Small intestine (tissue), 7 donors: Measurements from ENCODE around the gene TMEM217. TPM values are rescaled to one million over a fixed set of nuclear protein-coding genes. Genes with fewer than 3 reads are reported as not detected.

Experiments
- DNase-seq, 2 donors: peaks; one replicate each; pipeline versions ENCODE4 v3.0.0 to v3.0.0-alpha.2; 2013
- FAIRE-seq: peaks from 2 replicates; lab custom pipeline; 2012; peaks lifted over from hg19 to GRCh38; lab: Jason Lieb, UNC
- H3K27ac ChIP-seq, 3 donors: one replicate each; pipeline ENCODE4 v1.5.1; 2013; ENCODE audit warnings: low read length in 2 of 3, mild to moderate bottlenecking in 2 of 3, control low read depth in 1 of 3, inconsistent platforms in 1 of 3, low read depth in 1 of 3, moderate library complexity in 1 of 3
- H3K27me3 ChIP-seq, 3 donors: one replicate each; pipeline ENCODE4 v1.6.1; 2013; ENCODE audit warnings: low read length in 3 of 3, inconsistent platforms in 1 of 3; ENCODE audit not compliant: control insufficient read depth in 3 of 3, insufficient read depth in 3 of 3
- H3K36me3 ChIP-seq, 3 donors: one replicate each; pipeline ENCODE4 v1.6.1; 2013; ENCODE audit warnings: low read length in 3 of 3, inconsistent platforms in 1 of 3, low read depth in 1 of 3, mild to moderate bottlenecking in 1 of 3, moderate library complexity in 1 of 3; ENCODE audit not compliant: control insufficient read depth in 3 of 3, insufficient read depth in 2 of 3
- H3K4me1 ChIP-seq, 3 donors: one replicate each; pipeline ENCODE4 v1.6.1; 2013; ENCODE audit warnings: low read length in 2 of 3, inconsistent platforms in 1 of 3, low read depth in 1 of 3, mild to moderate bottlenecking in 1 of 3, moderate library complexity in 1 of 3; ENCODE audit not compliant: control insufficient read depth in 3 of 3, insufficient read depth in 2 of 3
- H3K4me3 ChIP-seq, 3 donors: one replicate each; pipeline ENCODE4 v1.5.1; 2013; ENCODE audit warnings: low read length in 3 of 3, control low read depth in 1 of 3, inconsistent platforms in 1 of 3, low read depth in 1 of 3, mild to moderate bottlenecking in 1 of 3, moderate library complexity in 1 of 3
- H3K9me3 ChIP-seq, 2 donors: one replicate each; pipeline ENCODE4 v1.6.1; 2013; ENCODE audit warnings: low read depth in 1 of 2, low read length in 1 of 2; ENCODE audit not compliant: control insufficient read depth in 2 of 2, insufficient read depth in 1 of 2
- WGBS, 3 donors: extraction: QIAGEN DNeasy Blood & Tissue Kit; methylation state at CpG; one replicate each; pipeline ENCODE4 v1.1.7; 2013; 5-methylcytosine and 5-hydroxymethylcytosine counted together
- polyA plus RNA-seq, 4 donors: library from polyadenylated mRNA; stranded (reverse) in 3 of 4; unstranded in 1 of 4; fragments of 200-250 nt in 3 of 4; fragments of 120-200 nt in 1 of 4; gene quantifications; one replicate each; pipeline versions ENCODE4 v1.2.1 to v1.2.3, GENCODE V29; 2013
- donor health status: healthy with polysubstance abuse.
- donor health status: control.
- donor health status: control.
- donor health status: Bipolar disorder and iron deficiency.
- donor health status: healthy.

Gene TMEM217
- polyA plus RNA-seq, 4 donors, result 0.38 to 1.6 (median 0.84) TPM

GRCh38 chr6:37171970-37172812, 85.8 kb downstream of the TMEM217 start:
- Histone ChIP-seq H3K9me3 (no peaks in the 10 kb centered on the region), H3K36me3 (peaks cover 5 to 44% (median 34%) of the 10 kb centered on the region in 3 donors), H3K4me3 (peak overlapping the region; percentile 51 to 93 (median 80)), H3K27ac (peak overlapping the region; percentile 91 to 98 (median 96)), H3K4me1 (peaks cover 0 to 22% (median 8%) of the 10 kb centered on the region in 3 donors), H3K27me3 (no peaks in the 10 kb centered on the region)
- no peak for FAIRE-seq
- peak; percentile 95 to 96 for DNase-seq
- 10 to 16% (median 12%) methylated on average over 17 of the region's 17 CpGs for WGBS, 3 donors

- 1% methylated on average over 33 to 45 of the region's 45 CpGs for WGBS, 3 donors
- Histone ChIP-seq H3K4me3 (peak overlapping the region; percentile 80 to 100 (median 93)), H3K27me3 (no peaks in the 10 kb centered on the region), H3K4me1 (peaks cover 0 to 22% (median 8%) of the 10 kb centered on the region in 3 donors), H3K9me3 (no peaks in the 10 kb centered on the region), H3K27ac (peak overlapping the region; percentile 91 to 98 (median 96)), H3K36me3 (peaks cover 5 to 41% (median 34%) of the 10 kb centered on the region in 3 donors)
- no peak for FAIRE-seq
- DNase-seq, result peak; percentile 50 to 61
Measured at GRCh38 chr6:37171201-37171969, 86.6 kb downstream of the TMEM217 start.

GRCh38 chr6:37170273-37171200, 87.4 kb downstream of the TMEM217 start:
- peak overlapping the region; percentile 91 to 98 (median 96) for H3K27ac ChIP-seq
- peak overlapping the region; percentile 80 to 100 (median 93) for H3K4me3 ChIP-seq
- no peaks in the 10 kb centered on the region for H3K9me3 ChIP-seq
- FAIRE-seq (no peak), DNase-seq (peak; percentile 43 to 79)
- peaks cover 5 to 36% (median 34%) of the 10 kb centered on the region in 3 donors for H3K36me3 ChIP-seq
- H3K4me1 ChIP-seq, result peaks cover 0 to 22% (median 8%) of the 10 kb centered on the region in 3 donors
- 0 to 1% (median 0%) methylated on average over 68 to 92 of the region's 92 CpGs for WGBS, 3 donors
- no peaks in the 10 kb centered on the region for H3K27me3 ChIP-seq

GRCh38 chr6:37169496-37170272, 88.3 kb downstream of the TMEM217 start, which contains the start of gene PIM1:
PIM1 (plus strand) TSS chr6:37170152; CDS start chr6:37170576, 424 bp downstream.
- Histone ChIP-seq H3K9me3 (no peaks in the 10 kb centered on the region), H3K27me3 (no peaks in the 10 kb centered on the region), H3K36me3 (peaks cover 5 to 31% (median 26%) of the 10 kb centered on the region in 3 donors), H3K4me3 (peak within 1 kb of the TSS; percentile 80 to 100 (median 93)), H3K4me1 (peaks cover 0 to 22% (median 5%) of the 10 kb centered on the region in 3 donors), H3K27ac (peak within 1 kb of the TSS; percentile 91 to 98 (median 96))
- DNase-seq, result peak; percentile 98 to 99
- WGBS, 3 donors, result 0 to 1% (median 0%) methylated on average over 42 to 90 of the region's 90 CpGs
- no peak for FAIRE-seq

DNA sequence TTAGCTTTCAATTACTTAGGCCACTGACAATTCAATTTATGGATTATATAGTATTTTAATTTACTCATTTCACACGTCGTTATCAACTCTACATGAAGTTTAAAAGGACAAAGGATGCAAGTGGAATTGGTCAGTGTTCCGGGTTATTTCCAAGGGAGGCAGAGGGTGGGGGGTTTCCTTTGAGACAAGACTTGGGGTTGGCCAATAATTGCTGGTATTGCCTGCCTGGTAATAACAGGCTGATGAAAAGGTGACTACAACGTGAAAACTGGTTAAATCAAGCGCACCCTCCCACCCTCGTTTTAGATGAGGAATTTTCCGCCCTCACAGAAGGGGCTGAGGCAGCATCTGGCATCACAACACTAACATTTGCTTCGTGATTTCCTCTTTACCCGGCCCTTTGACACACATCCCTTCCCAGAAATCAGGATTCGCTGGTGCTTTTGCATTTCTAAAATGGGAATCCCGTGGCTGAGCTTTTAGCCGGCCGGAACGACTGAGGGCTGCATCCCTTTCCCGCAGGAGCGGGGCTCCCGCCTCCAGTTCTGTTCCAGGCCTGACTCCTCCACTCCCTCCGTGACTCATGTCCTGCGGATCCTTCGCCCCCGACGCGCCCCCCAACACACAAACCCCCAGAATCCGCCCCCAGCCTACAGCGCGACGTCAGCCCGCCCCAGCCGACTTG, 89.0 kb downstream of the TMEM217 start:
- H3K9me3 ChIP-seq, result no peaks in the 10 kb centered on the region
- no peaks in the 10 kb centered on the region for H3K27me3 ChIP-seq
- 6 to 7% (median 7%) methylated on average over 27 to 29 of the region's 29 CpGs for WGBS, 3 donors
- peaks cover 3 to 24% (median 21%) of the 10 kb centered on the region in 3 donors for H3K36me3 ChIP-seq
- DNase-seq (peak in 1 of 2 donors; percentile 56), FAIRE-seq (no peak)
- peak overlapping the region; percentile 24 to 66 (median 62) for H3K4me3 ChIP-seq
- peaks cover 0 to 17% (median 1%) of the 10 kb centered on the region in 3 donors for H3K4me1 ChIP-seq
- peak overlapping the region; percentile 89 to 98 (median 90) for H3K27ac ChIP-seq

GRCh38 chr6:37168163-37168758, 89.7 kb downstream of the TMEM217 start:
- H3K27me3 ChIP-seq, result no peaks in the 10 kb centered on the region
- DNase-seq, result no peak
- H3K9me3 ChIP-seq, result no peaks in the 10 kb centered on the region
- H3K27ac ChIP-seq, result peak overlapping the region in 2 of 3 donors; percentile 68 to 89
- peaks cover 0 to 20% (median 14%) of the 10 kb centered on the region in 3 donors for H3K36me3 ChIP-seq
- no peak overlapping the region for H3K4me3 ChIP-seq
- no peak for FAIRE-seq
- peaks cover 0 to 13% (median 1%) of the 10 kb centered on the region in 3 donors for H3K4me1 ChIP-seq
- WGBS, 3 donors, result 83 to 90% (median 88%) methylated on average over 5 of the region's 5 CpGs
